CD8-positive, alpha-beta memory T cell (primary cell): ENCODE results near the gene HS6ST3. TPM values are rescaled to one million over a fixed set of nuclear protein-coding genes. Genes with fewer than 3 reads are reported as not detected.

Experiments used
- CTCF ChIA-PET: fragments of 350-600 bp; sonication (Branson Sonifier 250); formaldehyde crosslinking; loops from one replicate; lab custom pipeline; 2021; ENCODE audit warnings: antibody characterized with exemption; lab: Charles Lee
- POLR2A ChIA-PET: fragments of 350-600 bp; sonication (Branson Sonifier 250); formaldehyde crosslinking; loops from one replicate; lab custom pipeline; 2021; ENCODE audit warnings: antibody characterized with exemption; lab: Charles Lee
- DNase-seq, 5 donors: peaks; one replicate each; pipeline versions ENCODE4 v3.0.0 to v3.0.0-alpha.2; 2020 to 2022; ENCODE audit warnings: mixed read lengths in 1 of 5
- H3K27ac ChIP-seq: one replicate; pipeline ENCODE4 v1.7.0; 2013; ENCODE audit warnings: low read depth, mild to moderate bottlenecking, low read length, moderate library complexity
- H3K27me3 ChIP-seq: 2 replicates; pipeline ENCODE4 v1.7.0; 2013; ENCODE audit warnings: low read length, mild to moderate bottlenecking; ENCODE audit not compliant: insufficient read depth, poor library complexity, severe bottlenecking
- H3K36me3 ChIP-seq: 2 replicates; pipeline ENCODE4 v1.7.0; 2013; ENCODE audit warnings: mild to moderate bottlenecking, low read length, moderate library complexity; ENCODE audit not compliant: insufficient read depth
- H3K4me1 ChIP-seq: 2 replicates; pipeline ENCODE4 v1.7.0; 2013; ENCODE audit warnings: mild to moderate bottlenecking, low read length, moderate library complexity; ENCODE audit not compliant: insufficient read depth
- H3K4me3 ChIP-seq: 2 replicates; pipeline ENCODE4 v1.7.0; 2013; ENCODE audit warnings: mild to moderate bottlenecking, low read length
- H3K9me3 ChIP-seq: 2 replicates; pipeline ENCODE4 v1.7.0; 2013; ENCODE audit warnings: mild to moderate bottlenecking, low read length
- H3K27ac Mint-ChIP-seq, 8 donors: one replicate each; pipeline ENCODE4 v1.8.0; 2020 to 2021; ENCODE audit warnings: mixed read lengths in 8 of 8, mild to moderate bottlenecking in 6 of 8, inconsistent platforms in 3 of 8, moderate library complexity in 3 of 8
- H3K27me3 Mint-ChIP-seq, 2 donors: one replicate each; pipeline ENCODE4 v1.8.0; 2020 to 2021; ENCODE audit warnings: mixed read lengths in 2 of 2, mild to moderate bottlenecking in 1 of 2, moderate library complexity in 1 of 2
- H3K36me3 Mint-ChIP-seq, 3 donors: one replicate each; pipeline ENCODE4 v1.8.0; 2020 to 2021; ENCODE audit warnings: mixed read lengths in 3 of 3, inconsistent platforms in 1 of 3, mild to moderate bottlenecking in 1 of 3
- H3K4me1 Mint-ChIP-seq, 3 donors: one replicate each; pipeline ENCODE4 v1.8.0; 2020 to 2021; ENCODE audit warnings: mixed read lengths in 3 of 3, inconsistent platforms in 1 of 3, mild to moderate bottlenecking in 1 of 3
- H3K4me3 Mint-ChIP-seq, 7 donors: one replicate each; pipeline ENCODE4 v1.8.0; 2020 to 2021; ENCODE audit warnings: mixed read lengths in 7 of 7, mild to moderate bottlenecking in 6 of 7, moderate library complexity in 4 of 7, inconsistent platforms in 2 of 7
- H3K9me3 Mint-ChIP-seq, 5 donors: one replicate each; pipeline ENCODE4 v1.8.0; 2020 to 2022; ENCODE audit warnings: mixed read lengths in 5 of 5, mild to moderate bottlenecking in 3 of 5, moderate library complexity in 2 of 5, inconsistent platforms in 1 of 5
- polyA plus RNA-seq: library from polyadenylated mRNA; unstranded; fragments of 300-500 nt; fragmentation: Illumina TruSeq; gene quantifications from one replicate; pipeline ENCODE4 v1.2.3, GENCODE V29; 2021
- total RNA-seq, 2 experiments: library from RNA; stranded (reverse); gene quantifications; one replicate each; pipeline ENCODE4 v1.2.3, GENCODE V29; 2021

The HS6ST3 gene
- total and polyA plus RNA-seq, 3 experiments from 2014 or later, result not detected

- CTCF ChIA-PET, result no interaction called here
Observed at GRCh38 chr13:96377835-96378234, 287.9 kb downstream of the HS6ST3 start.

GRCh38 chr13:96379967-96380366 is 290.1 kb downstream of the HS6ST3 start:
- H3K36me3 ChIP-seq, result no peaks in the 10 kb centered on the region
- Mint-ChIP-seq H3K4me1 (no peaks in the 10 kb centered on the region), H3K4me3 (no peak overlapping the region), H3K27me3 (no peaks in the 10 kb centered on the region), H3K36me3 (no peaks in the 10 kb centered on the region), H3K27ac (no peak overlapping the region), H3K9me3 (peaks cover 2 to 16% (median 3%) of the 10 kb centered on the region in 5 donors)
- CTCF ChIA-PET, result interaction anchor here (0.9 kb wide), 1 partner anchor 9 kb away, joined by 3 read pairs; no protein-coding TSS in a partner anchor
- H3K27me3 ChIP-seq, result no peaks in the 10 kb centered on the region
- no peaks in the 10 kb centered on the region for H3K9me3 ChIP-seq
- DNase-seq, result no peak
- H3K4me3 ChIP-seq, result no peak overlapping the region
- H3K27ac ChIP-seq, result no peak overlapping the region
- H3K4me1 ChIP-seq, result no peaks in the 10 kb centered on the region
- POLR2A ChIA-PET, result no interaction called here

More at GRCh38 chr13:96377835-96378234, 287.9 kb downstream of the HS6ST3 start:
- no peak overlapping the region for H3K4me3 Mint-ChIP-seq
- H3K27ac ChIP-seq, result no peak overlapping the region
- no peaks in the 10 kb centered on the region for H3K27me3 Mint-ChIP-seq
- H3K36me3 Mint-ChIP-seq, result no peaks in the 10 kb centered on the region
- no peaks in the 10 kb centered on the region for H3K36me3 ChIP-seq
- H3K9me3 ChIP-seq, result no peaks in the 10 kb centered on the region
- H3K9me3 Mint-ChIP-seq, result peaks cover 2 to 16% (median 6%) of the 10 kb centered on the region in 5 donors
- H3K4me1 ChIP-seq, result no peaks in the 10 kb centered on the region
- no peaks in the 10 kb centered on the region for H3K4me1 Mint-ChIP-seq
- no peak overlapping the region for H3K27ac Mint-ChIP-seq
- no peaks in the 10 kb centered on the region for H3K27me3 ChIP-seq
- DNase-seq, result no peak
- POLR2A ChIA-PET, result no interaction called here
- no peak overlapping the region for H3K4me3 ChIP-seq

GRCh38 chr13:96381681-96382080 is 291.8 kb downstream of the HS6ST3 start:
- Mint-ChIP-seq H3K4me1 (no peaks in the 10 kb centered on the region), H3K36me3 (no peaks in the 10 kb centered on the region), H3K27me3 (no peaks in the 10 kb centered on the region), H3K4me3 (no peak overlapping the region), H3K9me3 (peaks cover 2 to 10% (median 4%) of the 10 kb centered on the region in 5 donors), H3K27ac (peak overlapping the region in 1 of 8 donors; percentile 36)
- DNase-seq, result no peak
- ChIA-PET POLR2A (no interaction called here), CTCF (no interaction called here)
- H3K36me3 ChIP-seq, result no peaks in the 10 kb centered on the region
- H3K9me3 ChIP-seq, result no peaks in the 10 kb centered on the region
- H3K4me1 ChIP-seq, result no peaks in the 10 kb centered on the region
- H3K27ac ChIP-seq, result no peak overlapping the region
- no peaks in the 10 kb centered on the region for H3K27me3 ChIP-seq
- H3K4me3 ChIP-seq, result no peak overlapping the region

- ChIA-PET POLR2A (no interaction called here), CTCF (interaction anchor here (0.8 kb wide), 1 partner anchor 8 kb away, joined by 3 read pairs; no protein-coding TSS in a partner anchor)
- peaks cover 2 to 24% (median 10%) of the 10 kb centered on the region in 5 donors for H3K9me3 Mint-ChIP-seq
- Histone ChIP-seq H3K27me3 (no peaks in the 10 kb centered on the region), H3K36me3 (no peaks in the 10 kb centered on the region), H3K9me3 (no peaks in the 10 kb centered on the region), H3K4me1 (no peaks in the 10 kb centered on the region), H3K4me3 (no peak overlapping the region), H3K27ac (no peak overlapping the region)
- no peak for DNase-seq
- no peak overlapping the region for H3K4me3 Mint-ChIP-seq
- no peaks in the 10 kb centered on the region for H3K4me1 Mint-ChIP-seq
- peaks cover 0 to 1% of the 10 kb centered on the region in 2 donors for H3K27me3 Mint-ChIP-seq
- H3K27ac Mint-ChIP-seq, result no peak overlapping the region
- no peaks in the 10 kb centered on the region for H3K36me3 Mint-ChIP-seq
Observed at GRCh38 chr13:96388598-96388997, 298.7 kb downstream of the HS6ST3 start.

- H3K4me3 ChIP-seq, result no peak overlapping the region
- no peaks in the 10 kb centered on the region for H3K4me1 Mint-ChIP-seq
- no peaks in the 10 kb centered on the region for H3K27me3 ChIP-seq
- H3K27ac Mint-ChIP-seq, result no peak overlapping the region
- ChIA-PET POLR2A (no interaction called here), CTCF (no interaction called here)
- H3K27ac ChIP-seq, result no peak overlapping the region
- H3K9me3 Mint-ChIP-seq, result peaks cover 2 to 24% (median 12%) of the 10 kb centered on the region in 5 donors
- peaks cover 0 to 3% of the 10 kb centered on the region in 2 donors for H3K27me3 Mint-ChIP-seq
- H3K36me3 Mint-ChIP-seq, result no peaks in the 10 kb centered on the region
- H3K9me3 ChIP-seq, result no peaks in the 10 kb centered on the region
- DNase-seq, result no peak
- H3K36me3 ChIP-seq, result no peaks in the 10 kb centered on the region
- H3K4me3 Mint-ChIP-seq, result no peak overlapping the region
- H3K4me1 ChIP-seq, result no peaks in the 10 kb centered on the region
Observed at GRCh38 chr13:96391606-96392005, 301.7 kb downstream of the HS6ST3 start.

- H3K36me3 Mint-ChIP-seq, result no peaks in the 10 kb centered on the region
Observed at GRCh38 chr13:96397807-96398206, 307.9 kb downstream of the HS6ST3 start.

GRCh38 chr13:96398486-96398885 is 308.6 kb downstream of the HS6ST3 start:
- peaks cover 2 to 18% (median 7%) of the 10 kb centered on the region in 5 donors for H3K9me3 Mint-ChIP-seq
- Histone ChIP-seq H3K4me1 (no peaks in the 10 kb centered on the region), H3K27ac (no peak overlapping the region), H3K36me3 (no peaks in the 10 kb centered on the region), H3K9me3 (no peaks in the 10 kb centered on the region), H3K4me3 (no peak overlapping the region), H3K27me3 (no peaks in the 10 kb centered on the region)
- no peak for DNase-seq
- ChIA-PET POLR2A (no interaction called here), CTCF (no interaction called here)
- no peak overlapping the region for H3K27ac Mint-ChIP-seq
- H3K4me3 Mint-ChIP-seq, result no peak overlapping the region
- H3K4me1 Mint-ChIP-seq, result no peaks in the 10 kb centered on the region
- H3K27me3 Mint-ChIP-seq, result peaks cover 0 to 1% of the 10 kb centered on the region in 2 donors
- no peaks in the 10 kb centered on the region for H3K36me3 Mint-ChIP-seq

More at GRCh38 chr13:96397807-96398206, 307.9 kb downstream of the HS6ST3 start:
- H3K4me1 Mint-ChIP-seq, result no peaks in the 10 kb centered on the region
- Histone ChIP-seq H3K27ac (no peak overlapping the region), H3K9me3 (no peaks in the 10 kb centered on the region), H3K4me3 (no peak overlapping the region), H3K4me1 (no peaks in the 10 kb centered on the region), H3K36me3 (no peaks in the 10 kb centered on the region), H3K27me3 (no peaks in the 10 kb centered on the region)
- peaks cover 2 to 15% (median 9%) of the 10 kb centered on the region in 5 donors for H3K9me3 Mint-ChIP-seq
- H3K4me3 Mint-ChIP-seq, result no peak overlapping the region
- no peak for DNase-seq
- POLR2A ChIA-PET, result no interaction called here
- H3K27ac Mint-ChIP-seq, result no peak overlapping the region
- H3K27me3 Mint-ChIP-seq, result peaks cover 0 to 1% of the 10 kb centered on the region in 2 donors
- CTCF ChIA-PET, result no interaction called here

GRCh38 chr13:96403241-96403640 is 313.3 kb downstream of the HS6ST3 start:
- H3K36me3 ChIP-seq, result no peaks in the 10 kb centered on the region
- no peaks in the 10 kb centered on the region for H3K4me1 ChIP-seq
- no peak for DNase-seq
- no peak overlapping the region for H3K4me3 Mint-ChIP-seq
- H3K27ac ChIP-seq, result no peak overlapping the region
- H3K27ac Mint-ChIP-seq, result no peak overlapping the region
- CTCF ChIA-PET, result no interaction called here
- no peaks in the 10 kb centered on the region for H3K36me3 Mint-ChIP-seq
- H3K9me3 ChIP-seq, result no peaks in the 10 kb centered on the region
- H3K4me1 Mint-ChIP-seq, result no peaks in the 10 kb centered on the region
- POLR2A ChIA-PET, result no interaction called here
- H3K4me3 ChIP-seq, result no peak overlapping the region
- no peaks in the 10 kb centered on the region for H3K27me3 Mint-ChIP-seq
- H3K9me3 Mint-ChIP-seq, result peaks cover 2 to 15% (median 5%) of the 10 kb centered on the region in 5 donors
- no peaks in the 10 kb centered on the region for H3K27me3 ChIP-seq
